Bone marrow (tissue), 2 donors: ENCODE measurements around the gene GID8.

Experiments used
- DNase-seq, 2 donors: peaks; one replicate each; lab custom pipeline; 2025; lab: John Stamatoyannopoulos, UW

The GID8 gene

DNA sequence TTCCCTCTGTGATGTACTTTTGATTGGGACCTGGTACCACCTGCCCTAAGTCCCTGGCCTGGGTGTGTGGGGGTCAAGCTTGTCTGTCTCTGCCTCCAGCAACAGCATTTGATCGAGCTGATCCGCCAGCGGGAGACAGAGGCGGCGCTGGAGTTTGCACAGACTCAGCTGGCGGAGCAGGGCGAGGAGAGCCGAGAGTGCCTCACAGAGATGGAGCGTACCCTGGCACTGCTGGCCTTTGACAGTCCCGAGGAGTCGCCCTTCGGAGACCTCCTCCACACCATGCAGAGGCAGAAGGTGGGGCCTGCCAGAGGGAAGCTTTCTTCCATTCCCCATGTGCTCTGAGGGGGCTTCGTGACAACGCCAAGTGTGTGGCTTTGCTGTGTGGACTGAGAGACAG lies 5.4 kb downstream of the GID8 start:
- DNase-seq = no peak

DNA sequence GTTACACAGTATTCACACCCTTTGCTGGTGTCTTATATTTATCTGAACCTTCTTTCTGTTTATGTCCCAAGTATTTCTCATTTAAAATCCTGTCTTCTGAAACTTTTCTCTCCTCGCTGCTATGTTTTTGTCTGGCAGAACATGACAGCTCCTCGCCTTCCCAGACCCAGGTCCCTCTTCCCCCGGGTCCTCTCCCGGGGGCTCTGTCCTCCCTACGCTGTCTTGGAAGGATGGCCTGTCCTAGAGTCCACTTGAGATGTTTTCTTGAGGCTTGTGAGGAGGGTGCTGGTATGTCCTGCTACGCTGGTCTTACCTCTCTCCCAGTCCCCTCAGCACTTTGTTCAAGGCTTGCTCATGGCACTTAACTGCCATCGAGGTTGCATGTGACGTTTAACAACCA lies 6.2 kb downstream of the GID8 start:
- DNase-seq = no peak

DNA sequence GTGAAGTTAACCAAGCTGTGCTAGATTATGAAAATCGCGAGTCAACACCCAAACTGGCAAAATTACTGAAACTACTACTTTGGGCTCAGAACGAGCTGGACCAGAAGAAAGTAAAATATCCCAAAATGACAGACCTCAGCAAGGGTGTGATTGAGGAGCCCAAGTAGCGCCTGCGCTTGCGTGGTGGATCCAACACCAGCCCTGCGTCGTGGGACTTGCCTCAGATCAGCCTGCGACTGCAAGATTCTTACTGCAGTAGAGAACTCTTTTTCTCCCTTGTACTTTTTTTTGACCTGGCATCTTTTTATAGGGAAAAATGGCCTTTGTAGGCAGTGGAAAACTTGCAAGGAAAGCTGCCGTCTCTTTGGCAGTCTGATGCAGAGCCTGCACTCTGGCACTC lies 6.8 kb downstream of the GID8 start:
- no peak for DNase-seq

DNA sequence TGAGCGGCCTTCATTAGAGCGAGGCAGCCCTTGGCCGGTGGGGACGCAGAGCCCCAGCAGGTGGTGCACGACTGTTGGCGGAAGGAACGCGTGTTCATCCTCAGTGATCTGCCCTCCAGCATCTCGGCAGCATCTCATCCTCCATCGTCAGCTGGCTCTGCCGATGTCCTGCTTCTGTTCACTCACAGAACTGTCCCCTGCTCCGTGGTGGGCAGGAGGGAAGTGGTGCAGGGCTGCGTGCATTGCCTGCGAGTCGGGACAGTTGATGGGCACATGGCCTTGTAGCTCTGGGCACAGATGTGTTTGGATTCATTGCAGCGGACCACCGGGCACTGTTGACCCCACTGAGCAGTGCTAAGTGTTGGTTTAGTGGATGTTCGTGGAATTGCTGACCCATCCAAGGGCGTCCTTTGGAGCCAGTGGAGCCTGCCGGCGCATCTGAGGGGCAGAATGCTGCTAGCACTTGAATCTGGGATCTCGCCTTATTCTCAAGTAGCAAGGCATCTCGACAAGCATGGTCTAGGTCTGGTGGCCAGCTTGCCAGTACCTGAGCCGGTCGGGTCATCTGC lies 7.9 kb downstream of the GID8 start:
- no peak for DNase-seq

DNA sequence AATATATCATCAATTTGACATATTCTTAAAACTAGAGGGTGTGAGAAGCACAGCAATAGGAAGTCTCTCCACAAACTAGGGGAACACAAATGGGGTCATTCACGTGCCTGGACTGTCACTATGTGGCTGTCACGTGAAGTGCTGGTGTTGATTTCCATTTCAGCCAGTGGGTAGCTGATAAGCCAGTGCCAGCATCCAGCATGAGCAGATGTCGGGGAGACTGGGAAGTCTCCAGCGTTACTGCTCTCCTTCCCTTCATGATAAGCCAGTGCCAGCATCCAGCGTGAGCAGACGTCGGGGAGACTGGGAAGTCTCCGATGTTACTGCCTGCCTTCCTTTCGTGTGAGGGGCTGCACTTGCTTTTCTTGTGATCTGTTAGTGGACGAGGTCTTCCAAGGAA lies 9.0 kb downstream of the GID8 start:
- no peak for DNase-seq

DNA sequence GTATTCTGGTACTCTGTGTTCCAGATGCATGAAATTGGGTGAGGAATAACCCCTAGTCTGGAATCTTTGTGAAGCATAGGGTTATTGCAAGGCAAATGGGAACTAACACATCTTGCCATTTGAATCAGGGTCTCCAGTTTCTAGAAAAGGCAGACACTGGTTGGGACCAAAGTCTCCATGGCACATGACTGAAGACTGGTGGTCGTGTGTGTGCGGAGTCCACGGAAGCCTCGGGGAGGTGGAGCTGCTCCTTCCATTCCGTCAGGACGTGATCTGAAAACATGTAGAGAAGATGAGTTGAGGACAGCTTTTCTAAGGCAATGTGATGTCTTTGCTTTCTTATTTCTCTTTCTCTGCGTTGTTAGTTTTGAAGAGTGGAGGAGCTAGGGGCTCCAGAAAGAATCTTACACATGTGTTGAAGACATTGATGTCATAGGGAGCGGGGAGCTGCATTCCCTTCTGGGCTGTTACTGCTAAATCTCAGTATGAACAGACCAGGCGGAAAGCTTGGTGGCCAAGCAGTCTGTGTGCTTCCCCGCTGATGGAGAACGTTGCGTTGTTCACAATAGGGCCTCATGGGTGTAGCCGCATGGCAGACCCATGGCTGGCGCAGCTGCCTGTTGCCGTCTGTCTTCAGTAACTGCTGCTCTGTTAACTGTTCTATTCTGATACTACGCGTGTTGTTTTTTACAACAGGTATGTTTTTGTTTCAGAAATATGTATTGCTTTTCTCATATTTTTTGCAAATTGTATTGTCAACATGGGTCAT lies 9.8 kb downstream of the GID8 start:
- no peak for DNase-seq

DNA sequence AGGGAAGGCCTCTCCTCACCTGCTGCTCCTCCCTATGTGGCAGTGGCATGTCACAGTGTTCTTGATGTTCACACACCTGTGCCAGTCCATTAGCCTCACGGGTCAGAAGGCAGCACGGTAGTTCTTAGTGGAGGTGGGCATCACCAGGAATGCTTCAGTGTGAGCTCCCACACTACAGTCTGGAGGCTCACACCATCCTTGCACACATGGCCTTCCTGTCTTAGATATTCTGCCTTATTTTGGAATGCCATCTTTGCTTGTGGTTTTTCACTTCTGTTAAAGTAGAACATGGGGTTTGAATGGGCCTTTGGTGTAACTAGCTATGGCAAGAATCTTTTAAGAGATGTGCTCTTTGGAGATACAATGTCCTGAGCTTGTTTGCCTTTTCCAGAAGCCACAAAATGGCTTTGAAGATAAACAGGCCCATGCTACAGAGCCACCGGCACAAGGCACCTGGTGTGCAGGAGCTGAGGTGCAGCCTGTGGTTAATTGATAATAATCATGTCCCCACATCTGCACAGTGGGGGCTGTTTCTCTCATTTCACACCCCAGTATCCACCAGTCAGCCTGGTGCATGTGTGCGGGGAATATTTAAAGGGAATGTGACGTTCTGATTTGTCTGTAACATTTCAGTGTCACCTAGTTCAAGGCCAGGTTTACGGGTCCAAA lies 11.3 kb downstream of the GID8 start:
- DNase-seq = no peak

DNA sequence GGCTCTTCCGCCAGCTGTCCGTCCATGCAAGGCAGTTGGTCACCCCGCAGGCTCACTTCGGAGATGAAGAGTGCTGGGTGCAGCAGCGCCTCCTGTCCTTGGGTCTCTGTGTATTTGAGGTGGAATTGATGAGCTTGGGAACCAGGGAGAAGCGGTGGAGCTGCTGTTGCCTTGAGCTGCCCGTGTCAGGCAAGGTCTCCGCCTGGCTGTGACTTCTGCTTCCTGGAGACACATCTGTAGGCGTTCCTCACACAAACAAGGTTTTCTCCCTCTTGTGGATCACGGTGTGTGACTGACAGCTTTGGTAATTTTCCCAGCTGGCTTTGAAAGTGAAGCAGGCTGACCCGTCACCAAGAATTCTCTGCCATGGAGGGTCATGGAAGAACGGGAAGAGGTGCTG lies 12.0 kb downstream of the GID8 start:
- no peak for DNase-seq

DNA sequence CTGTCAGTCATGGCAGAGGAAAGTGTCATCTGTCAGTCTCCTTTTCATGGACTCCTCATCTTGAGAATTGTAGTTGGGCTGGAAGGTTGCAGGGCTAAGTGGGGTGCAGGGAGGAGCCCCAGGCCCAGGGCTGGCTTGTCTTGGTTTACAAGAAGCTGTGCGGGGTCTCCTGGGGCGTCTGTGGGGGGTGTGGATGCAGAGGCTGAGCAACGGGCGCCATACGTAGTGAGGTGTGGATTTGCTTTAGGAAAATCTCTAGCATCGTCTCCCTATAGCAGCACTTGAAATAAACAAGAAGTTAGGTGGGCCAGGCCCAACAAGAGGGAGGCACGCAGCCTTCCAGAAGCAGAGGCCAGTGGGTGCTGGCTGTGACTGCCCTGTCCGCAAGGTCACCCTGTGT lies 12.8 kb downstream of the GID8 start:
- DNase-seq = no peak

DNA sequence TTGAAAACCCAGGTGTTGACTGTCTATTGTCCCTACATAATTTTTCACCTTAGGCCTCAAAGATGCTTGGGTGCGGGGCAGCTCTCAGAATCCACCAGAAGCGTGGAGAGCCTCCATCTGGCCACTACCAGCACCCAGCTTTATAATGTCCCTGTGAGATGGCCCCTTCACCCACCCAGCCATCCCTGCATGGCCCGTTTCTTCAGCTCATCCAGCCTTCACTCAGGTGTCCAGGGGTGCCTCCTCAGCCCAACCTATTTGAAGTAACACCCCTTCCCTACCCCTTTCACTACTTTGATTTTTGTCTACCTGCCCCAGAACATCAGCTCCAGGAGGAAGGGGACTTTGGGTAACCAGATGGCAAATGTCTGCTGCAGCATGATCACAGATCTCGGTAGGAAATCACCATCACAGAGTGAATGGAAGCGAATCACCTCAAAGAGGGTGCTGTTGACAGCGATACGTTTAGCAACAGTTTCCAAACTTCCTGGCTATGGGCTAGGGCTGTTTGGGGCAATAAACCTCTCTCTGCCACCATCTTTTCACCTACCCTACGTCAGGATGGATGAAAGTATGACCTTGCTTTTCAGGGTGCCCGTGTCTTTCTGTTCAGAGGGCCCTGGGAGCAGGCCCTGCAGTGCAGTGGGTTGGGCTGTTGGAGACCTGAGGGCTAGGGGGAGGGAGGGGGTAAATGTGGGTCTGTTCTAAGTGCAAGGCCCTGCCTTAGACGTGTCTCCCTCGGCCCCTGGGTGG lies 13.4 kb downstream of the GID8 start:
- no peak for DNase-seq

DNA sequence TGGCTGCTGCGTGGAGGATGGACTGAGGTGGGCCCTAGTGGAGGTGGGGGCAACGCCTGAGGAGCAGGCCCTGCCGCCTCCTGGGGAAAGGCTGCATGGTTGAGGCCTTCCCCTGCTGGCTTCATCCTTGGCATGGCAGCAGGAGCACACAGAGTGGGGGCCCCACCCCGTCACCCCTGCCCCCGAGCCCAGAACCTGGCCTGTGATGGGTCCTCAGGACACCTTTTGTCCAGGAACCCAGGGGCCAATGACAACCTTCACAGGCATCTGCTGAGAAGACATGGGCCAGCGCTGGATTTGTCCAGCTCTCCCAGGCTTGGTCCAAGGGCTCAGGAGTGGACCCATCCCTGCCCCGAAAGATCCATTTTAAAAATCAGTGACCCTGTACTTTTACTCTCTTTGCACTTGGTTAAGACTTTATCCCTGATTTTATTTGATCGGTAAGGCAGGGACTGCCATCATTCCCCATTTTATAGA lies 14.0 kb downstream of the GID8 start:
- no peak for DNase-seq

DNA sequence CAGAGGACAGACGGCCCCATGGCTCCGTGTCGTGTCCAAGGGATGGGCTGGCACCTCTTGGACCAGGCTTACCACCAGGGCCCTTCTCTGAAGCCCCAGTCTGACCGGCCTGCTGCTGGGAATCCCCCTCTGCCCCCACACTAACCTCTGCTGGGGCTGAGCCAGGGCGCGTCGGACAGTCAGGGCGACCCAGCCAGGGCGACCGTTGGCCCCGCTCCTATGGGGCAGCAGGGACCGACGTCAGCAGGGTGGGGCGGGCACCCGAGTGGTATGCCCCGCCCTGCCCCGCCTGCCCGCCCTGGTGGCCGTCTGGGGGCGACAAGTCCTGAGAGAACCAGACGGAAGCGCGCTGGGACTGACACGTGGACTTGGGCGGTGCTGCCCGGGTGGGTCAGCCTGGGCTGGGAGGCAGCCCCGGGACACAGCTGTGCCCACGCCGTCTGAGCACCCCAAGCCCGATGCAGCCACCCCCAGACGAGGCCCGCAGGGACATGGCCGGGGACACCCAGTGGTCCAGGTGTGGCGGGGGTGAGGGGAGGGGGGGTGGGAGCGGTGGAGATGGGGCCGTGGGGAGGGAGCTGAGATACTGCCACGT lies 14.5 kb downstream of the GID8 start, which contains the start of gene SLC17A9:
SLC17A9 (plus strand) TSS at position 337 of the 595 bp plus-strand sequence; CDS start at position 459, 122 bp downstream.
- DNase-seq = peak; percentile 30 to 41

DNA sequence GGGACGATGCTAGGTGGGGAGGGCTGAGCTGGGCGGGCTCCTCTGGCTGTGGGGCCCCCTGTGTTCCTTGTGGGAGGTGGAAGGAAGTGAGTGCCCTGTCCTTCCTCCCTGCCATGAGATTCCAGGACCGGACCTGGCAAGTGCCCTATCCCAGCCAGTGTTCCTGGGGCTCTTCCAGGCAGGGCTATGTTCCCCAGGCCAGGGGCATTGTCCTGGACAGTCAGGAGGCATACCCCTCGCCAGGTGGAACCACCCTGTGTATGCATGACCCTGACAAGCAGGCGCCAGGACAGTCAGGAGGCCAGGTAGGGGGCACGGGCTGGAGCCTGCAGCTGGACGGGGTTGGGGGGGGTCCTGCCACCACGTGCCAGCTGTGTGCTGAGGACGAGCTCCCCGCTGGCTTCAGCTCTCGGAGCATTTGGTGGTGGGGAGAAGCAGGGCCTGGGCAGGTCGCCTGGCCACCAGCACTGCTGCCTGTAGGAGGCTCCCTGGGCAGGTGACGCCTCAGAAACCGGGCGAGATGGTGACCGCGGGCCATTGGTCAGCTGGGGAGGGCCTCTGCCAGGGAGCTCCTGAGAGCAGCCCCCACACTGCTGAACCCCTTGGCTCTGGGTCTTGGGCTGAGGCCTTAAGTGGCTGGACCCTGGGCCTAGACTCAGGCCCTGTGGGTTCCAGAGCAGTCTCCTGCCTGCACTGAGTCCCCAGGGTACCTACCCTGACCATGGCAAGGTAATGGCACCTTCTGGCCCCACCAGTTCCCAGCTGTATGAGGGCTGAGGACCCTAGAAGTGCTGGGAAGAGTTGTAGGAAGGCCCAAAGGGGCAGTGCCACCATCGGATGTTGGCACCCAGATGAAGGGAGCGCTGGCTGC lies 15.3 kb downstream of the GID8 start:
- no peak for DNase-seq

DNA sequence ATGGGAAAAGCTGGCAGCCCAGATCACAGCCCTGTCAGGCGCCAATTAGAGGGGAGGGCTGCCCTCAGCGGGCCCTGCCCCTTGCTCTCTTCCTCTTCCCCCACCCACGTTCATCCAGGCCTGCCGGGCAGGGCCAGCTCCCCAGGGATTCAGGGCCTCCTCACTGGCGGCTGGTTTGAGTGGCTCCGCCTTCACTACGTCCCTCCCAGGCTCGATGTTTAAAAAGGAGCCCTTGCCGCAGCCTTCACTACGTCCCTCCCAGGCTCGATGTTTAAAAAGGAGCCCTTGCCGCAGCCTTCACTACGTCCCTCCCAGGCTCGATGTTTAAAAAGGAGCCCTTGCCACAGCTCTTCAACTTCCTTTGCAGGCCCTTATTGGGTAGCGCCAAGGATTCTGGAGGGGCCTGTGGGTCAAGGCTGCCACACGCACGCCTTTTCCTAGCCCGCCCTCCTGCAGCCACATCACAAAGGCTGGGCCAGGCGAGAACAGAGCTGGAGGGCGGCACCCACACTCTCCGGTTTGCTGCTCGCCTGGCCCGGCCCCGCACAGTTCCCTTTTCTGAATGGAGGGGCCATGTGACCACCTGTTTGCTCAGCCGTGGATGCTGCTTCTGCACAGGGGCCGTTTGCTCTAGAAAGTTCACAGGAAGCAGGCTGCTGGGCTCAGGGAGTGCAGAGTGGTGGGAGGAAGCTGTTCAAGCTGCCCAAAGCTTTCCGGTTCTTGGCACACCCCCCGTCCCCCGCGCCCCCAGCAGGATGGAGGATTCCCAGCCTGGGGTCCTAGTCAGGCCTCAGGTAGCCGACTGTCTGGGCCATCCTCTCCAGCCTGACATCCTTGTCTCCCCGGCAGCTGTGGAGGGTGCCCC lies 16.1 kb downstream of the GID8 start:
- DNase-seq = peak; percentile 27 to 99

DNA sequence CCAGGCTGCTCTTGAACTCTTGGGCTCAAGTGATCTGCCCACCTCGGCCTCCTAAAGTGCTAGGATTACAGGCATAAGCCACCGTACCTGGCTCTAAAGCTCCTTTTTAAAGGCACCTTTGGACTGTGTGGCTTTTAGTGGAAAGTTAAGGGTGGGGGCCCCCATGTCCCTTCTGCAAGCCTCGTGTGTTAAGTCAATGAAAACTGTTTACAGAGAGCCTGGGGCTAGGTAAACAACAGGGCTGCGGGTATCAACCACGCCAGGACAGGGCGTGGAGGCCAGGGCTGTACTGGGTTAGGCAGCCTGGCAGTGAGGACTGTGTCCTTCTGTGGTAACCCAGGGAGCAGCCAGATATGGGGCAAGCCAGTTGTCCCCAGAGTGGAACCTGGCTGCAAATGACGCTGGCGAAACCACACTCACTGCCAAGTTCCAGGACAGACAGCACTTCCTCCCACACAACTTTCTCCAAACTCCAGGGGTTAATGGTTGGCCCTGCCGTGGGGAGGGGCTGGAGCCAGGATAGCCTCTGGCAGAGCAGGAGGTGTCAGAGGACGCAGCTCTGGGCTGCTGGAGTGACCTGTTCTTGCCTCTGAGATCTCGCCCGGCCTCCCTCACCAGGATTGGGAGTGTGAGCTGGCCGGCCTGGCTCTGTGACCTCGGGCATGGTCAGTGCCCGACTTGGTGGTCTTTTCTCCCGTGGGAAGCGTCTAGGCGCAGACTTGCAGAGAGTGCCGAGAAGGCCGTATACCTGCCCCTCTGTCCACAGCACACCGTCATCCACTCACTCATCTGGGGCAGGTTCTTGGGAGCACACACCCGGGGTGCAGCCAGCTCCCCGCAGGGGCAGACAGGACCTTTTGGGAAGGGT lies 17.8 kb downstream of the GID8 start:
- no peak for DNase-seq

DNA sequence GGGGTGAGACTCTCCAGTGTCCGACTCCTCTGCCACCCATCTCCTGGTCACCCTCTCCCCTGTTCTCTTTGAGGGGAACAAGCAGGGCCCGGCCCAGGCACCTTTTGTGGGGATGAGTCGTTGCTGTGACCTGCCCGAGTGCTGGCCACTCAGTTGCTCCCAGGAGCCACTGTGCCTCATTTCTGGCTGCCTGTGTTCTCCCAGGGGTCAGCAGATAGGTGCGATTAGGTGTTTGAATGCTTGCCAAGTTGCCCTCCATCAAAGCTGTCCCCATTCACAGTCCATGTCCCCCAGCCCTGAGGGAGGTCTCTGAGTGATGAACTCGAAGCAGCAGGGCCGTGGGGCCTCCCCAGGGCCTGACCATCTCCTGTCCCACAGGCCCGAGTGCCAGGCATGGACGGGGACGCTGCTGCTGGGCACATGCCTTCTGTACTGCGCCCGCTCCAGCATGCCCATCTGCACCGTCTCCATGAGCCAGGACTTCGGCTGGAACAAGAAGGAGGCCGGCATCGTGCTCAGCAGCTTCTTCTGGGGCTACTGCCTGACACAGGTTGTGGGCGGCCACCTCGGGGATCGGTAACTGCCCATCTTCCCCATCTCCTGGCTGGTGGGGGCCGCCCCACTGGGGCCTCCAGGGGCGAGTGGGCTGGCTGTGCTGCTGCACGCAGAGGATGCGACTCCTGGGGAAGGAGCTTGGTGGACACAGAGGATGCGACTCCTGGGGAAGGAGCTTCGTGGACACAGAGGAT lies 18.6 kb downstream of the GID8 start:
- no peak for DNase-seq

DNA sequence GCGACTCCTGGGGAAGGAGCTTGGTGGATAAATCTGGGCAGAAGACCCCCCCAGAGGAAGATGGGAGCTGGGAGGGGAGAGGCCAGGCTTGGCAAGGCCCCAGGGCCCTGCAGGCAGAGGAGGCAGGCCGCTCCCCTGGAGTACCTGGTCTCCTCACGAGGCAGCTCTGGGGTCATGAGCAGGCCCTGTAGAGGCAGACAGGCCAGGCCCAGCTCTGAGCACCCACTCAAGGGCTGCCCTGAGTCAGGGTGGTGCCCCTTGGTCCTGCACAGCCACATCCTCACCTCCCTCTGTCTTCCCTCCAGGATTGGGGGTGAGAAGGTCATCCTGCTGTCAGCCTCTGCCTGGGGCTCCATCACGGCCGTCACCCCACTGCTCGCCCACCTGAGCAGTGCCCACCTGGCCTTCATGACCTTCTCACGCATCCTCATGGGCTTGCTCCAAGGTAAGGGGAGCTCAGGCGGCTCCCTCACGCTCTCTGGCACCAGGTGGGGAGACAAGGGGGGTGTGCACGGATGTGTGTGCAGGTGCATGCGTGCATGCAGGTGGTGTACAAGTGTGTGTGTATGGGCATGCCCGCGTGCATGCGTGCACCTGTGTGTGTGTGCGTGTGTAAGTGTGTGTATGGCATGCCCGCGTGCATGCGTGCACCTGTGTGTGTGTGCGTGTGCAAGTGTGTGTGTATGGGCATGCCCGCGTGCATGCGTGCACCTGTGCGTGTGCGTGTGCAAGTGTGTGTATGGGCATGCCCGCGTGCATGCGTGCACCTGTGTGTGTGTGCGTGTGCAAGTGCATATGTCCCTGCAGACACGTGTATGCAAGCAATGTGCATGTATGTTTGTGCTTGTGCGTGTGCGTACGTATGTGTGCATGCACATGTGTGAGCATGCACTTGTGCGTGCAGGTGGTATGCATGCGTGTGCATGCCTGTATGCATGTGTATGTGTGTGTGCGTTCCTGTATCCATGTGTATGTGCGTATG lies 19.5 kb downstream of the GID8 start:
- no peak for DNase-seq
